CD4-positive, alpha-beta T cell (primary cell): Measurements from ENCODE around the gene HOXC9. TPM values are rescaled to one million over a fixed set of nuclear protein-coding genes. Genes with fewer than 3 reads are reported as not detected.

Source experiments
- ATAC-seq: fragments of 200-7000 bp; cut with Tn5 transposase; one replicate; pipeline ENCODE4 v1.10.0; 2022; ENCODE audit warnings: mild to moderate bottlenecking; ENCODE audit not compliant: poor library complexity
- CTCF ChIA-PET: fragments of 350-600 bp; sonication (Branson Sonifier 250); formaldehyde crosslinking; loops from one replicate; lab custom pipeline; 2021; ENCODE audit warnings: antibody characterized with exemption, inconsistent platforms; lab: Charles Lee
- POLR2A ChIA-PET: fragments of 350-600 bp; sonication (Branson Sonifier 250); formaldehyde crosslinking; loops from one replicate; lab custom pipeline; 2021; ENCODE audit warnings: antibody characterized with exemption, inconsistent platforms; lab: Charles Lee
- DNase-seq, 14 experiments: peaks; one replicate each; pipeline ENCODE4 v3.0.0-alpha.2; 2013 to 2020; ENCODE audit warnings: mixed read lengths in 2 of 14
- H3K27ac ChIP-seq, 2 donors: one replicate each; pipeline versions ENCODE4 v1.5.1 to v1.7.0; 2013; ENCODE audit warnings: low read length in 2 of 2, low read depth in 1 of 2, mild to moderate bottlenecking in 1 of 2
- H3K27me3 ChIP-seq, 2 experiments: 1 replicate in 1 of 2; 2 replicates in 1 of 2; pipeline versions ENCODE4 v1.6.1 to v1.7.0; 2013; ENCODE audit warnings: low read length in 2 of 2, control low read depth in 1 of 2, mild to moderate bottlenecking in 1 of 2, moderate library complexity in 1 of 2; ENCODE audit not compliant: insufficient read depth in 2 of 2, control insufficient read depth in 1 of 2
- H3K36me3 ChIP-seq: one replicate; pipeline ENCODE4 v1.6.1; 2013; ENCODE audit warnings: low read length, control low read depth; ENCODE audit not compliant: insufficient read depth
- H3K4me1 ChIP-seq: one replicate; pipeline ENCODE4 v1.6.1; 2013; ENCODE audit warnings: low read length, control low read depth; ENCODE audit not compliant: insufficient read depth
- H3K4me3 ChIP-seq: one replicate; pipeline ENCODE4 v1.5.1; 2013; ENCODE audit warnings: mild to moderate bottlenecking, low read length, moderate library complexity
- H3K9me3 ChIP-seq, 2 experiments: 1 replicate in 1 of 2; 2 replicates in 1 of 2; pipeline versions ENCODE4 v1.6.1 to v1.7.0; 2013; ENCODE audit warnings: low read length in 2 of 2, mild to moderate bottlenecking in 2 of 2, control low read depth in 1 of 2, moderate library complexity in 1 of 2; ENCODE audit not compliant: control insufficient read depth in 1 of 2, insufficient read depth in 1 of 2
- H3K27ac Mint-ChIP-seq: one replicate; pipeline ENCODE4 v1.8.0; 2020; ENCODE audit warnings: mixed read lengths
- H3K27me3 Mint-ChIP-seq: one replicate; pipeline ENCODE4 v1.8.0; 2021; ENCODE audit warnings: mixed read lengths
- H3K36me3 Mint-ChIP-seq: one replicate; pipeline ENCODE4 v1.8.0; 2021; ENCODE audit warnings: low read depth, mixed read lengths
- H3K4me1 Mint-ChIP-seq: one replicate; pipeline ENCODE4 v1.8.0; 2021; ENCODE audit warnings: low read depth, mixed read lengths
- H3K4me3 Mint-ChIP-seq: one replicate; pipeline ENCODE4 v1.8.0; 2020; ENCODE audit warnings: mild to moderate bottlenecking, mixed read lengths
- H3K9me3 Mint-ChIP-seq: one replicate; pipeline ENCODE4 v1.8.0; 2020; ENCODE audit warnings: mixed read lengths
- intact Hi-C, 2 experiments: fragments of 100-400 bp; cut with DNase I in 1 of 2; cut with micrococcal nuclease in 1 of 2; formaldehyde crosslinking; loops; one replicate each; pipeline versions ENCODE4 v1.15.1 to v1.9.0; 2023 to 2025; cut with DNase I, micrococcal nuclease
- total RNA-seq, 174 experiments: library from RNA in 2 of 174; stranded (reverse) in 2 of 174; gene quantifications; one replicate each; pipeline ENCODE4 v1.2.3 and lab custom pipeline; 2021 to 2026
- TF ChIP-seq, protein P1 (sequence below): fragments of 200-600 bp; IDR thresholded peaks from one replicate; pipeline ENCODE4 v1.8.0; 2022; ENCODE audit warnings: antibody characterized with exemption, mild to moderate bottlenecking

HOXC9 gene
- total RNA-seq, 2 experiments from 2014 or later = not detected

DNA sequence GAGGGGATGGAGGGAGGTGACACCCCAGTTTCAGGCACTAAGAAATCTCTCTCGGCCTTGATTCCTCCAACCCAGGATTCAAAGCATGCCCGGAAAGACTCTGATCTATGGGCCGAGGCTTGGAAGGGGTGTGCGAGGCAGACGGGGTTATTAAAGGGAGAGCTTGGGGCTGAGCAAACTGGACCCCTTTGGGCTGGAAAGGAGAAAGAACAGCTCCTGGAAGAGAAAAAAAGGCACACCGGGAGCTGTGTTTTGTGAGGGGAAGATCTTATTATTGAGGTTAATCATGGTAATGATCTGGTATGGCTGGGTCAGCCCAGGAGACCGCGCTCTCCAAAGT is 48.0 kb downstream of the HOXC9 start:
- intact Hi-C loops = loop anchor here in 1 of 2 experiments (5.0 kb wide), 1 partner anchor 86 kb away; no protein-coding TSS in a partner anchor
- H3K4me1 Mint-ChIP-seq = peaks cover 41% of the 10 kb centered on the region
- H3K4me3 Mint-ChIP-seq = no peak overlapping the region
- CTCF ChIA-PET = interaction anchor here (0.5 kb wide), 1 partner anchor 852 kb away, joined by 4 read pairs; no protein-coding TSS in a partner anchor
- no peak for ATAC-seq
- H3K27me3 Mint-ChIP-seq = peaks cover 100% of the 10 kb centered on the region
- H3K36me3 Mint-ChIP-seq = no peaks in the 10 kb centered on the region
- TF ChIP-seq, protein P1, sequence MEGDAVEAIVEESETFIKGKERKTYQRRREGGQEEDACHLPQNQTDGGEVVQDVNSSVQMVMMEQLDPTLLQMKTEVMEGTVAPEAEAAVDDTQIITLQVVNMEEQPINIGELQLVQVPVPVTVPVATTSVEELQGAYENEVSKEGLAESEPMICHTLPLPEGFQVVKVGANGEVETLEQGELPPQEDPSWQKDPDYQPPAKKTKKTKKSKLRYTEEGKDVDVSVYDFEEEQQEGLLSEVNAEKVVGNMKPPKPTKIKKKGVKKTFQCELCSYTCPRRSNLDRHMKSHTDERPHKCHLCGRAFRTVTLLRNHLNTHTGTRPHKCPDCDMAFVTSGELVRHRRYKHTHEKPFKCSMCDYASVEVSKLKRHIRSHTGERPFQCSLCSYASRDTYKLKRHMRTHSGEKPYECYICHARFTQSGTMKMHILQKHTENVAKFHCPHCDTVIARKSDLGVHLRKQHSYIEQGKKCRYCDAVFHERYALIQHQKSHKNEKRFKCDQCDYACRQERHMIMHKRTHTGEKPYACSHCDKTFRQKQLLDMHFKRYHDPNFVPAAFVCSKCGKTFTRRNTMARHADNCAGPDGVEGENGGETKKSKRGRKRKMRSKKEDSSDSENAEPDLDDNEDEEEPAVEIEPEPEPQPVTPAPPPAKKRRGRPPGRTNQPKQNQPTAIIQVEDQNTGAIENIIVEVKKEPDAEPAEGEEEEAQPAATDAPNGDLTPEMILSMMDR = no peak
- DNase-seq = no peak
- H3K36me3 ChIP-seq = no peaks in the 10 kb centered on the region
- H3K27me3 ChIP-seq = peaks cover 91 to 97% of the 10 kb centered on the region in 2 experiments
- no peaks in the 10 kb centered on the region for H3K9me3 Mint-ChIP-seq
- peaks cover 0 to 23% of the 10 kb centered on the region in 2 experiments for H3K9me3 ChIP-seq
- no peak overlapping the region for H3K4me3 ChIP-seq
- H3K27ac ChIP-seq = no peak overlapping the region
- POLR2A ChIA-PET = no interaction called here
- H3K4me1 ChIP-seq = peaks cover 37% of the 10 kb centered on the region
- no peak overlapping the region for H3K27ac Mint-ChIP-seq

DNA sequence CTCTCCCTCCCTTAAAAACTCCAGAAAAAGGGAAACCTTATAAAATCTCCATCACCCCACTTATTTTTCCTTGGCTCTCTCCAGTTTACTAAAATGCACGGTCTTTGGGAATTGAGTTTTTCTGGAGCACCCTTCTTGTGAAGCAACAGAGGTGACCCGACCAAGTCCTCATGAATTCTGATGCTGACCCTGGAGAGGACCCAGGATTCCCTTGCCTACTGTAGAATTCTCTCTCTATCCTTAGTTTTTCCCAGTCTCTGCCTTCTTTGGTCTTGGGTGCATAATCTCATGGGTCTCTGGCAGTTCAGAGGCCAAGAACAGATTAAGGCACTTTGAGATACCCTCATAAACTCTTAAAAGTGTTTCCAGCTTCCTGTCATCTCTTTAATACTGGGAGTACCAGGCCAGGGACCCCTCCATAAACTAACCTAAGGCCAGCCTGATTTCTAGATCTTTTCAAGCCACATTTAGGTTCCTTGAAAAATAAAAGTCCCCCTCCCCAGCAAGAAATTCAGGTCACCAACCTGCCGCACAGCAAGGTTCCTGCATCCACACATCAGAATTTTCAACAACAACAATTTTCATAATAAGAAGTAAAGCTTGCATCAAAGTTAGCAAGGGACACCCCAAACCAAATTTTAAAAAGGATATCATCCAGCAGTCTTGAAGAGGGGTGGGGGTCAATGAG is 48.6 kb downstream of the HOXC9 start:
- Mint-ChIP-seq H3K9me3 (no peaks in the 10 kb centered on the region), H3K4me1 (peaks cover 45% of the 10 kb centered on the region), H3K4me3 (no peak overlapping the region), H3K36me3 (no peaks in the 10 kb centered on the region), H3K27ac (no peak overlapping the region), H3K27me3 (peaks cover 98% of the 10 kb centered on the region)
- Histone ChIP-seq H3K4me1 (peaks cover 44% of the 10 kb centered on the region), H3K27me3 (peaks cover 92 to 100% of the 10 kb centered on the region in 2 experiments), H3K27ac (no peak overlapping the region), H3K9me3 (peaks cover 0 to 29% of the 10 kb centered on the region in 2 experiments), H3K36me3 (no peaks in the 10 kb centered on the region), H3K4me3 (no peak overlapping the region)
- TF ChIP-seq, protein P1 = no peak
- DNase-seq (no peak), ATAC-seq (no peak)
- intact Hi-C loops = loop anchor here in 1 of 2 experiments (5.0 kb wide), 1 partner anchor 86 kb away; no protein-coding TSS in a partner anchor
- CTCF ChIA-PET = no interaction called here
- POLR2A ChIA-PET = no interaction called here

DNA sequence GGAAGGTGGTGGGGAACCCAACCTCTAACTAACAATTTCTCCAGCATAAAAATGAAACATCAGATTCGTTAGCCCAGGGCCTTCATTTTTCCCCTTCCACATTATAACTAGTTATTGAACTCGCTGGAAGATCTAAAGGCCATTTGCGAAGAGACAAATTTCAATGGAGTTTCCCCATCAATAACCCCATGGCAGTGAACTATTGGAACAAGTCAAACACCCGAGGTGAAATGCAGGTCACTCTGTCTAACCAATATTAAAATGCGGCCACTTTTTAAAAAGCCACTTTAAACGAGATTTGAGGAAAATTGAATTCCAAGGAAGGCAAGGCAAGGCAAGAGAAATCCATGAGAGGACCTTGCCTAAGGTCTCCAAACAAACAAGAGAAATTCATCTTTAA is 49.1 kb downstream of the HOXC9 start:
- no peak for DNase-seq
- no peak overlapping the region for H3K4me3 ChIP-seq
- ATAC-seq = no peak
- H3K36me3 ChIP-seq = no peaks in the 10 kb centered on the region
- ChIA-PET CTCF (no interaction called here), POLR2A (no interaction called here)
- H3K27me3 ChIP-seq = peaks cover 91 to 99% of the 10 kb centered on the region in 2 experiments
- intact Hi-C loops = loop anchor here in 1 of 2 experiments (5.0 kb wide), 1 partner anchor 87 kb away; no protein-coding TSS in a partner anchor
- peaks cover 49% of the 10 kb centered on the region for H3K4me1 ChIP-seq
- peaks cover 0 to 29% of the 10 kb centered on the region in 2 experiments for H3K9me3 ChIP-seq
- H3K9me3 Mint-ChIP-seq = no peaks in the 10 kb centered on the region
- H3K4me3 Mint-ChIP-seq = no peak overlapping the region
- H3K27ac ChIP-seq = no peak overlapping the region
- peaks cover 98% of the 10 kb centered on the region for H3K27me3 Mint-ChIP-seq
- H3K36me3 Mint-ChIP-seq = no peaks in the 10 kb centered on the region
- H3K27ac Mint-ChIP-seq = no peak overlapping the region
- TF ChIP-seq, protein P1 = no peak
- H3K4me1 Mint-ChIP-seq = peaks cover 45% of the 10 kb centered on the region
